GM19043 (cell line): ENCODE data around the gene ABHD17B.
"Not testable (repeated sequence)": the region's sequence is repeated elsewhere in the genome, so short reads cannot be mapped to it uniquely, and the experiment has no call there.

Source experiments
- ATAC-seq: cut with Tn5 transposase; IDR thresholded peaks from one replicate; pipeline ENCODE4 v1.9.1; 2021; ENCODE audit warnings: low read depth; ENCODE audit not compliant: unreplicated experiment

The ABHD17B gene

GRCh38 chr9:71911061-71911907 lies at the start of gene ABHD17B, which contains the start of gene C9orf85:
ABHD17B (minus strand) TSS chr9:71911193; CDS start chr9:71875080, 36,113 bp downstream.
C9orf85 (plus strand) TSS chr9:71911639; CDS start chr9:71911735, 96 bp downstream.
- peak; percentile 90 for ATAC-seq

GRCh38 chr9:71955300-71955915 lies 44.4 kb upstream of the ABHD17B start:
- ATAC-seq = peak; percentile 56

- not testable (repeated sequence) for ATAC-seq
These were observed 43.7 kb upstream of the ABHD17B start for GRCh38 chr9:71954652-71955051.

- ATAC-seq = no peak
These were observed 33.9 kb upstream of the ABHD17B start for GRCh38 chr9:71944754-71945375.

GRCh38 chr9:71941998-71942567 lies 31.1 kb upstream of the ABHD17B start:
- no peak for ATAC-seq

GRCh38 chr9:71941060-71941568 lies 30.1 kb upstream of the ABHD17B start:
- no peak for ATAC-seq

- ATAC-seq = no peak
These were observed 26.9 kb upstream of the ABHD17B start for GRCh38 chr9:71937898-71938297.

GRCh38 chr9:71937070-71937625 lies 26.2 kb upstream of the ABHD17B start:
- ATAC-seq = no peak

GRCh38 chr9:71936066-71936465 lies 25.1 kb upstream of the ABHD17B start:
- ATAC-seq = no peak

- no peak for ATAC-seq
These were observed 20.2 kb upstream of the ABHD17B start for GRCh38 chr9:71931166-71931565.

GRCh38 chr9:71929791-71930440 lies 18.9 kb upstream of the ABHD17B start:
- ATAC-seq = no peak

GRCh38 chr9:71929223-71929622 lies 18.2 kb upstream of the ABHD17B start:
- ATAC-seq = no peak

- ATAC-seq = no peak
These were observed 17.8 kb upstream of the ABHD17B start for GRCh38 chr9:71928806-71929205.

GRCh38 chr9:71928376-71928775 lies 17.4 kb upstream of the ABHD17B start:
- no peak for ATAC-seq

GRCh38 chr9:71925834-71926233 lies 14.8 kb upstream of the ABHD17B start:
- no peak for ATAC-seq

GRCh38 chr9:71924576-71924975 lies 13.6 kb upstream of the ABHD17B start:
- no peak for ATAC-seq

- no peak for ATAC-seq
These were observed 10.3 kb upstream of the ABHD17B start for GRCh38 chr9:71921190-71921814.

- no peak for ATAC-seq
These were observed 9.6 kb upstream of the ABHD17B start for GRCh38 chr9:71920456-71921189.

GRCh38 chr9:71918419-71918818 lies 7.4 kb upstream of the ABHD17B start:
- ATAC-seq = no peak
